Neural progenitor cell (in vitro differentiated cells): Measurements from ENCODE around the gene ACAD9. TPM values are rescaled to one million over a fixed set of nuclear protein-coding genes. Genes with fewer than 3 reads are reported as not detected.

Experiments used
- DNase-seq: peaks from one replicate; pipeline ENCODE4 v3.0.0-alpha.2; 2016; ENCODE audit warnings: low spot score
- H2AFZ ChIP-seq: fragments of 200-600 bp; sonication (generic); replicated peaks from 2 replicates; pipeline ENCODE4 v1.6.1; 2016; ENCODE audit warnings: antibody characterized with exemption
- H3F3A ChIP-seq: fragments of 200-600 bp; sonication (generic); 2 replicates; pipeline ENCODE4 v1.6.1; 2016; ENCODE audit warnings: antibody characterized with exemption, low read depth
- H3K27ac ChIP-seq: fragments of 200-600 bp; sonication (generic); 2 replicates; pipeline ENCODE4 v1.5.1; 2016; ENCODE audit warnings: mild to moderate bottlenecking
- H3K27me3 ChIP-seq: fragments of 200-600 bp; sonication (generic); 2 replicates; pipeline ENCODE4 v1.6.1; 2016; ENCODE audit warnings: mild to moderate bottlenecking, moderate library complexity
- H3K36me3 ChIP-seq: fragments of 200-600 bp; sonication (generic); 2 replicates; pipeline ENCODE4 v1.5.1; 2016
- H3K4me1 ChIP-seq: fragments of 200-600 bp; sonication (generic); 2 replicates; pipeline ENCODE4 v1.6.1; 2016; ENCODE audit warnings: mixed run types
- H3K4me2 ChIP-seq: fragments of 200-600 bp; sonication (generic); 2 replicates; pipeline ENCODE4 v1.6.1; 2016
- H3K4me3 ChIP-seq: fragments of 200-600 bp; sonication (generic); 2 replicates; pipeline ENCODE4 v1.5.1; 2016
- H3K79me2 ChIP-seq: fragments of 200-600 bp; sonication (generic); 2 replicates; pipeline ENCODE4 v1.6.1; 2016; ENCODE audit warnings: low read depth
- H3K9ac ChIP-seq: fragments of 200-600 bp; sonication (generic); 2 replicates; pipeline ENCODE4 v1.6.1; 2016
- H3K9me3 ChIP-seq: fragments of 200-600 bp; sonication (generic); 2 replicates; pipeline ENCODE4 v1.5.1; 2016; ENCODE audit warnings: low read depth
- H4K20me1 ChIP-seq: fragments of 200-600 bp; sonication (generic); 2 replicates; pipeline ENCODE4 v1.6.1; 2016; ENCODE audit warnings: low read depth
- H3K27ac Mint-ChIP-seq: 3 replicates; pipeline ENCODE4 v1.8.0; 2021; ENCODE audit warnings: mixed read lengths
- H3K27me3 Mint-ChIP-seq: 2 replicates; pipeline ENCODE4 v1.8.0; 2022; ENCODE audit warnings: low read depth, mild to moderate bottlenecking, inconsistent platforms, moderate library complexity, mixed read lengths; ENCODE audit not compliant: insufficient read depth
- H3K36me3 Mint-ChIP-seq: 3 replicates; pipeline ENCODE4 v1.8.0; 2021; ENCODE audit warnings: mixed read lengths
- H3K4me1 Mint-ChIP-seq: 3 replicates; pipeline ENCODE4 v1.8.0; 2021; ENCODE audit warnings: mixed read lengths
- H3K4me3 Mint-ChIP-seq: 3 replicates; pipeline ENCODE4 v1.8.0; 2021; ENCODE audit warnings: mild to moderate bottlenecking, moderate library complexity, mixed read lengths
- H3K9me3 Mint-ChIP-seq: 3 replicates; pipeline ENCODE4 v1.8.0; 2020; ENCODE audit warnings: mixed read lengths
- EZH2 ChIP-seq: fragments of 200-600 bp; sonication (generic); IDR thresholded peaks from 2 replicates; pipeline ENCODE4 v1.6.1; 2017; ENCODE audit warnings: antibody characterized with exemption, mild to moderate bottlenecking, moderate library complexity
- EZH2phosphoT487 ChIP-seq: fragments of 200-600 bp; sonication (generic); IDR thresholded peaks from 2 replicates; pipeline ENCODE4 v1.6.1; 2017; ENCODE audit warnings: antibody characterized with exemption
- total RNA-seq: library from RNA; depleted of rRNA; stranded (reverse); fragments of >200 nt; gene quantifications from 2 replicates; pipeline ENCODE4 v1.2.3, GENCODE V29; 2015; ENCODE audit warnings: low replicate concordance
- TF ChIP-seq, protein P1 (sequence below): fragments of 200-600 bp; sonication (generic); IDR thresholded peaks from 2 replicates; pipeline ENCODE4 v1.5.1; 2017; ENCODE audit warnings: antibody characterized with exemption, mild to moderate bottlenecking

The ACAD9 gene
- total RNA-seq, 1 donor from 2014 or later = 25.0 TPM

GRCh38 chr3:128873244-128874022 is 6.0 kb upstream of the ACAD9 start:
- Histone ChIP-seq H3K9me3 (no peaks in the 10 kb centered on the region), H3K4me2 (no peak overlapping the region), H3K4me1 (peaks cover 11% of the 10 kb centered on the region), H3K36me3 (no peaks in the 10 kb centered on the region), H3K9ac (peak overlapping the region; percentile 20), H3K4me3 (no peak overlapping the region), H3K27me3 (peaks cover 14% of the 10 kb centered on the region), H3F3A (peaks cover 9% of the 10 kb centered on the region), H4K20me1 (no peaks in the 10 kb centered on the region), H3K27ac (no peak overlapping the region), H3K79me2 (peaks cover 7% of the 10 kb centered on the region), H2AFZ (no peak overlapping the region)
- no peak for DNase-seq
- no peaks in the 10 kb centered on the region for H3K27me3 Mint-ChIP-seq
- H3K36me3 Mint-ChIP-seq = no peaks in the 10 kb centered on the region
- peaks cover 14% of the 10 kb centered on the region for H3K4me1 Mint-ChIP-seq
- no peak overlapping the region for H3K27ac Mint-ChIP-seq
- TF ChIP-seq EZH2phosphoT487 (no peak), EZH2 (no peak)
- TF ChIP-seq, protein P1, sequence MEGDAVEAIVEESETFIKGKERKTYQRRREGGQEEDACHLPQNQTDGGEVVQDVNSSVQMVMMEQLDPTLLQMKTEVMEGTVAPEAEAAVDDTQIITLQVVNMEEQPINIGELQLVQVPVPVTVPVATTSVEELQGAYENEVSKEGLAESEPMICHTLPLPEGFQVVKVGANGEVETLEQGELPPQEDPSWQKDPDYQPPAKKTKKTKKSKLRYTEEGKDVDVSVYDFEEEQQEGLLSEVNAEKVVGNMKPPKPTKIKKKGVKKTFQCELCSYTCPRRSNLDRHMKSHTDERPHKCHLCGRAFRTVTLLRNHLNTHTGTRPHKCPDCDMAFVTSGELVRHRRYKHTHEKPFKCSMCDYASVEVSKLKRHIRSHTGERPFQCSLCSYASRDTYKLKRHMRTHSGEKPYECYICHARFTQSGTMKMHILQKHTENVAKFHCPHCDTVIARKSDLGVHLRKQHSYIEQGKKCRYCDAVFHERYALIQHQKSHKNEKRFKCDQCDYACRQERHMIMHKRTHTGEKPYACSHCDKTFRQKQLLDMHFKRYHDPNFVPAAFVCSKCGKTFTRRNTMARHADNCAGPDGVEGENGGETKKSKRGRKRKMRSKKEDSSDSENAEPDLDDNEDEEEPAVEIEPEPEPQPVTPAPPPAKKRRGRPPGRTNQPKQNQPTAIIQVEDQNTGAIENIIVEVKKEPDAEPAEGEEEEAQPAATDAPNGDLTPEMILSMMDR = no peak
- H3K4me3 Mint-ChIP-seq = no peak overlapping the region
- H3K9me3 Mint-ChIP-seq = no peaks in the 10 kb centered on the region

- Histone ChIP-seq H4K20me1 (no peaks in the 10 kb centered on the region), H3K27ac (no peak overlapping the region)
- DNase-seq = no peak
These were observed 4.8 kb upstream of the ACAD9 start for GRCh38 chr3:128874481-128875180.

DNA sequence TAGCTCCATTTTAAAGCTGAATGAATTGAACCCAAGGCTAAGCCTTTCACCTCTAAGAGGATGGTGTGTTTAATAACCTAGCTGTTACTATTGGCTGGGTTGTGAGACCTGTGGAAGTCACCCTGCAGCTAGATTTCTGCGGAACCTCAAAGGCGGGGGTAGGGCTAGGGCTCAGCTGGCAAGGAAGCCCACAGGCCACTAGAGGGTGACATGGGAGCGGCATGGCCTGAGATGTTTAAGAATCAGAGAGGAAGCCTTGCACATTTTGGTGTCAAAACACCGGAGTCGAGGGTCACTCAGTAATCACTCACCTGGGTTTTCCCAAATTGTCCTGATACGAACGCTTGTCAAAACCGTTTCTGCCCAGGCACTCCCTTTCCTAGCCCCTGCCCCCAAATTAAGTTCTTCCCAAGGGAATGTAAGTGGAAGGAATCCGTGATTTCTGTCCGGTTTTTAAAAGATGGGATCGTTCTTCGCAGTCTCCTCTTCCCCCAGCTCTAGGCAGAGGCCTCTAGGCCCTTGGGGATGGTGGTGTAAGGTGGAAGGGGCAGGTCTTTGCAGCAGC is 3.8 kb upstream of the ACAD9 start:
- H3K27ac ChIP-seq = no peak overlapping the region
- peaks cover 25% of the 10 kb centered on the region for H3K79me2 ChIP-seq
- DNase-seq = peak; percentile 78
- Mint-ChIP-seq H3K36me3 (no peaks in the 10 kb centered on the region), H3K27ac (peak overlapping the region; percentile 65), H3K4me3 (peak overlapping the region; percentile 30), H3K4me1 (peaks cover 28% of the 10 kb centered on the region), H3K27me3 (peaks cover 4% of the 10 kb centered on the region), H3K9me3 (no peaks in the 10 kb centered on the region)
- no peak overlapping the region for H3K9ac ChIP-seq
- peaks cover 13% of the 10 kb centered on the region for H3F3A ChIP-seq
- H3K27me3 ChIP-seq = peaks cover 14% of the 10 kb centered on the region
- no peak overlapping the region for H3K4me3 ChIP-seq
- no peaks in the 10 kb centered on the region for H3K36me3 ChIP-seq
- peaks cover 18% of the 10 kb centered on the region for H3K4me1 ChIP-seq
- H3K4me2 ChIP-seq = no peak overlapping the region
- H3K9me3 ChIP-seq = no peaks in the 10 kb centered on the region
- H4K20me1 ChIP-seq = no peaks in the 10 kb centered on the region
- no peak for TF ChIP-seq EZH2phosphoT487
- TF ChIP-seq, protein P1 = peak; percentile 71
- peak overlapping the region; percentile 71 for H2AFZ ChIP-seq

More at GRCh38 chr3:128874481-128875180, 4.8 kb upstream of the ACAD9 start:
- Mint-ChIP-seq H3K9me3 (no peaks in the 10 kb centered on the region), H3K27ac (no peak overlapping the region), H3K36me3 (no peaks in the 10 kb centered on the region), H3K27me3 (no peaks in the 10 kb centered on the region), H3K4me1 (peaks cover 19% of the 10 kb centered on the region), H3K4me3 (no peak overlapping the region)
- no peaks in the 10 kb centered on the region for H3K36me3 ChIP-seq
- peaks cover 13% of the 10 kb centered on the region for H3F3A ChIP-seq
- no peak overlapping the region for H2AFZ ChIP-seq
- H3K9ac ChIP-seq = no peak overlapping the region
- H3K4me1 ChIP-seq = peaks cover 11% of the 10 kb centered on the region
- TF ChIP-seq, protein P1 = no peak
- TF ChIP-seq EZH2phosphoT487 (no peak), EZH2 (no peak)
- no peaks in the 10 kb centered on the region for H3K9me3 ChIP-seq
- H3K4me2 ChIP-seq = no peak overlapping the region
- H3K27me3 ChIP-seq = peaks cover 14% of the 10 kb centered on the region
- peaks cover 15% of the 10 kb centered on the region for H3K79me2 ChIP-seq
- H3K4me3 ChIP-seq = no peak overlapping the region
